HEK293T (cell line): ENCODE data around the gene CXCL11.

Source experiments
- CTCF ChIA-PET: fragments of 350-600 bp; formaldehyde crosslinking; extraction: SDS; loops from one replicate; lab custom pipeline; 2021; ENCODE audit warnings: antibody characterized with exemption, inconsistent platforms; lab: Yijun Ruan, JAX
- POLR2A ChIA-PET: fragments of 350-600 bp; formaldehyde crosslinking; extraction: SDS; loops from one replicate; lab custom pipeline; 2020; ENCODE audit warnings: antibody characterized with exemption, inconsistent platforms; lab: Yijun Ruan, JAX
- DNase-seq: peaks from one replicate; pipeline ENCODE4 v3.0.0; 2012; ENCODE audit warnings: mixed read lengths; ENCODE audit errors: extremely low spot score
- ARNT ChIP-seq: fragments of 450-650 bp; IDR thresholded peaks from 2 replicates; pipeline ENCODE4 v1.6.1; 2017; ENCODE audit warnings: mild to moderate bottlenecking
- BHLHE40 ChIP-seq: fragments of 450-650 bp; IDR thresholded peaks from 2 replicates; pipeline ENCODE4 v1.6.1; 2016; ENCODE audit warnings: mild to moderate bottlenecking, moderate library complexity, borderline replicate concordance
- CTBP1 ChIP-seq: fragments of 450-650 bp; IDR thresholded peaks from 2 replicates; pipeline ENCODE4 v1.6.1; 2016; ENCODE audit warnings: borderline replicate concordance
- ELF4 ChIP-seq: fragments of 450-650 bp; IDR thresholded peaks from 2 replicates; pipeline ENCODE4 v1.6.1; 2017; ENCODE audit warnings: antibody characterized with exemption
- FOXA1 ChIP-seq: fragments of 450-650 bp; IDR thresholded peaks from 2 replicates; pipeline ENCODE4 v1.6.1; 2016; ENCODE audit warnings: mild to moderate bottlenecking
- FOXK2 ChIP-seq: fragments of 450-650 bp; IDR thresholded peaks from 2 replicates; pipeline ENCODE4 v1.6.1; 2016; ENCODE audit warnings: mild to moderate bottlenecking
- FOXM1 ChIP-seq: fragments of 450-650 bp; IDR thresholded peaks from 2 replicates; pipeline ENCODE4 v1.6.1; 2017; ENCODE audit warnings: mild to moderate bottlenecking, borderline replicate concordance
- HDGF ChIP-seq: fragments of 450-650 bp; IDR thresholded peaks from 2 replicates; pipeline ENCODE4 v1.6.1; 2017; ENCODE audit warnings: antibody characterized with exemption, borderline replicate concordance
- L3MBTL2 ChIP-seq: fragments of 450-650 bp; conservative IDR thresholded peaks from 2 replicates; pipeline ENCODE4 v1.6.1; 2016; ENCODE audit warnings: mild to moderate bottlenecking
- LEF1 ChIP-seq: fragments of 450-650 bp; IDR thresholded peaks from 2 replicates; pipeline ENCODE4 v1.6.1; 2017; ENCODE audit warnings: mild to moderate bottlenecking, borderline replicate concordance
- NFRKB ChIP-seq: fragments of 450-650 bp; IDR thresholded peaks from 2 replicates; pipeline ENCODE4 v1.6.1; 2016; ENCODE audit warnings: mild to moderate bottlenecking, moderate library complexity
- SP1 ChIP-seq: fragments of 450-650 bp; IDR thresholded peaks from 2 replicates; pipeline ENCODE4 v1.6.1; 2017
- SUZ12 ChIP-seq: fragments of 450-650 bp; IDR thresholded peaks from 2 replicates; pipeline ENCODE4 v1.6.1; 2016; ENCODE audit warnings: mild to moderate bottlenecking
- TARDBP ChIP-seq: fragments of 450-650 bp; IDR thresholded peaks from 2 replicates; pipeline ENCODE4 v1.6.1; 2016
- ZNF384 ChIP-seq: fragments of 450-650 bp; IDR thresholded peaks from 2 replicates; pipeline ENCODE4 v1.6.1; 2016
- TF ChIP-seq, protein P1 (sequence below): fragments of 450-650 bp; IDR thresholded peaks from 2 replicates; pipeline ENCODE4 v1.6.1; 2016

Gene CXCL11

GRCh38 chr4:76035141-76035540 lies 729 bp downstream of the CXCL11 start:
- TF ChIP-seq ZNF384 (no peak), CTBP1 (no peak), ELF4 (no peak), SP1 (no peak), FOXA1 (no peak), HDGF (no peak), BHLHE40 (no peak), SUZ12 (no peak), L3MBTL2 (no peak), FOXK2 (no peak), TARDBP (no peak), LEF1 (no peak), ARNT (no peak), NFRKB (no peak), FOXM1 (no peak)
- TF ChIP-seq, protein P1, sequence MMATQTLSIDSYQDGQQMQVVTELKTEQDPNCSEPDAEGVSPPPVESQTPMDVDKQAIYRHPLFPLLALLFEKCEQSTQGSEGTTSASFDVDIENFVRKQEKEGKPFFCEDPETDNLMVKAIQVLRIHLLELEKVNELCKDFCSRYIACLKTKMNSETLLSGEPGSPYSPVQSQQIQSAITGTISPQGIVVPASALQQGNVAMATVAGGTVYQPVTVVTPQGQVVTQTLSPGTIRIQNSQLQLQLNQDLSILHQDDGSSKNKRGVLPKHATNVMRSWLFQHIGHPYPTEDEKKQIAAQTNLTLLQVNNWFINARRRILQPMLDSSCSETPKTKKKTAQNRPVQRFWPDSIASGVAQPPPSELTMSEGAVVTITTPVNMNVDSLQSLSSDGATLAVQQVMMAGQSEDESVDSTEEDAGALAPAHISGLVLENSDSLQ: no peak
- ChIA-PET CTCF (no interaction called here), POLR2A (no interaction called here)
- no peak for DNase-seq

DNA sequence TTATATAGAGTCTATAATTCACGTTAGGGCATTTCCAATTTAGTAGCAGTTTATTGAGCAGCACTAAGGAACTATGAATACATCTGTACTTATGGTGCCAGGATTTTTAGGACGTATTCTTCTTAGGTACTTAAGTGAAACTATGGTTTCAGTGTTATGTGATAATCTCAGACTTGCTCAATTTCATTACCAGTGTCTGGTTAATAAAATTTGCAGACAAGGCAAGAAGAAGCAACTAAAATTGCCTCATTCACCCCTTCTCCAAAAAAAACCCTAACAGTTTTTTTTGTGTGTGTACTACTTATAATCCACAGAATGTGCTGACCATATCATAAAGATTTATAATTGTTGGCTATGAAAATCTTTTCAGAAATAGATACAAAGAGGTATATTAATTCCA lies 6.6 kb downstream of the CXCL11 start:
- ChIA-PET POLR2A (no interaction called here), CTCF (no interaction called here)
- no peak for TF ChIP-seq FOXM1
- no peak for TF ChIP-seq ELF4
- no peak for TF ChIP-seq FOXK2
- TF ChIP-seq CTBP1: no peak
- no peak for TF ChIP-seq BHLHE40
- TF ChIP-seq SUZ12: no peak
- no peak for TF ChIP-seq ZNF384
- TF ChIP-seq L3MBTL2: no peak
- TF ChIP-seq LEF1: no peak
- TF ChIP-seq HDGF: no peak
- no peak for TF ChIP-seq TARDBP
- no peak for TF ChIP-seq ARNT
- TF ChIP-seq, protein P1: no peak
- TF ChIP-seq SP1: no peak
- TF ChIP-seq NFRKB: no peak
- no peak for TF ChIP-seq FOXA1
- no peak for DNase-seq

- CTCF ChIA-PET: no interaction called here
Measured at GRCh38 chr4:76028350-76028765, 7.5 kb downstream of the CXCL11 start.

DNA sequence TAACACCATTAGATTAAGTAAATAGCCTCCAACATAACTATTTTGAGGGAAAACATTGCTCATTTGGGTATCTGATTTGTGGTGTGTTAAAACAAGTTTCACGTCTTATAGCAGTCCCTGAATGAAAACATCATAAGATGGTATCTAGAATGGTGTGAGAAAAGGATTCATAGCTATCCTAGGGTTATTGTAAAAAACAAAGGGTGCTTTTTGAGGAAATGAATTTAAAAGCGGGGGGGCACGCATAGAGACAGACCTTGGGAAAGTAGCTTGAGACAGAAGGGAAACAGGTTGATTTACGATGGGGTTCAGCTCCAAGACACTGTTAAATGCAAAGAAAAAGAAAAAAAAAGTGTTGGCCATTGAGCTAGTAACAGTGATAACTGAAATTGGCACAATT lies 11.8 kb downstream of the CXCL11 start:
- no peak for TF ChIP-seq CTBP1
- TF ChIP-seq, protein P1: no peak
- no peak for DNase-seq
- CTCF ChIA-PET: no interaction called here
- POLR2A ChIA-PET: interaction anchor here (0.9 kb wide), 1 partner anchor 38 kb away, joined by 3 read pairs; no protein-coding TSS in a partner anchor

More at GRCh38 chr4:76028350-76028765, 7.5 kb downstream of the CXCL11 start:
- no peak for TF ChIP-seq ZNF384
- DNase-seq: no peak
- POLR2A ChIA-PET: no interaction called here

DNA sequence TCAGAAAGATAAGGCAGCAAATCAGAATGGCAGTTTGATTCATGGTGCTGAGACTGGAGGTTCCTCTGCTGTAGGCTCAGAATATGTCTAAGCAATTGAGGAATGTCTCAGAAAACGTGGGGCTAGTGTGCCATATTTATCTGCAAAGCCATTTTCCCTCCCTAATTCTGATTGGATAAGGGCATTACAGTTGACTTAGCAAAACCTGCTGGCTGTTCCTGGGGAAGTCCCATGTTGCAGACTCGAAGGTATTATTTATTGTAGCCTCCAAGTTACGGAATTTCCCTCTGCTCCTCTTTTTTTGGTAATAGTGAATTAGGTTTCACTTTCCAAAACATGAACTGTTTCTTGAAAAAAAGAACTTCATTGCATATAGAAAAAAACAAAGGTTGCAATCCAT lies 12.5 kb downstream of the CXCL11 start, which contains the start of gene CXCL10:
CXCL10 (minus strand) TSS at position 109 of the 400 bp plus-strand sequence; CDS start at position 43, 66 bp downstream.
- no peak for TF ChIP-seq LEF1
- peak; percentile 39; the same call in 1 of the 2 replicates for TF ChIP-seq L3MBTL2
- no peak for DNase-seq
- POLR2A ChIA-PET: no interaction called here
- CTCF ChIA-PET: no interaction called here

- ChIA-PET CTCF (no interaction called here), POLR2A (no interaction called here)
- no peak for DNase-seq
- TF ChIP-seq L3MBTL2: no peak
- TF ChIP-seq, protein P1: no peak
- no peak for TF ChIP-seq ZNF384
- no peak for TF ChIP-seq BHLHE40
- no peak for TF ChIP-seq TARDBP
- TF ChIP-seq NFRKB: no peak
- TF ChIP-seq ELF4: no peak
- no peak for TF ChIP-seq FOXK2
- TF ChIP-seq FOXM1: no peak
- no peak for TF ChIP-seq SUZ12
- TF ChIP-seq FOXA1: no peak
- TF ChIP-seq LEF1: no peak
- TF ChIP-seq HDGF: no peak
- no peak for TF ChIP-seq SP1
Measured at GRCh38 chr4:76022677-76023076, 13.2 kb downstream of the CXCL11 start.
